ENCODE measurements around the gene MAPK8. TPM values are rescaled to one million over a fixed set of nuclear protein-coding genes. Genes with fewer than 3 reads are reported as not detected.

The MAPK8 gene
- total RNA-seq, 2 experiments from 2014 or later = 29.1 to 40.5 TPM

GRCh38 chr10:48465860-48466521 lies 159.5 kb downstream of the MAPK8 start:
- no peaks in the 10 kb centered on the region for H3K9me2 ChIP-seq (ENCODE audit: insufficient read depth, low read length)
- no peaks in the 10 kb centered on the region for H3K36me3 ChIP-seq (ENCODE audit: insufficient read depth, low read length)
- no peak overlapping the region for H3K27ac ChIP-seq (ENCODE audit: low read depth, low read length, poor library complexity, severe bottlenecking)
- H3K9me3 ChIP-seq (ENCODE audit: low read length) = no peaks in the 10 kb centered on the region
- no peak overlapping the region for H3K4me3 ChIP-seq (ENCODE audit: low read depth, low read length, poor library complexity, severe bottlenecking)
- no TSS peak for BruUV-seq (replicated peaks)
- no peaks in the 10 kb centered on the region for H3K79me2 ChIP-seq (ENCODE audit: insufficient read depth, low read depth, low read length)
- intact Hi-C loops (cut with micrococcal nuclease; ENCODE audit: unreplicated experiment) = no loop called here
- H2AFZ ChIP-seq (ENCODE audit: low read length) = no peak overlapping the region
- H4K20me1 ChIP-seq (ENCODE audit: insufficient read depth, low read length) = no peaks in the 10 kb centered on the region
- DNase-seq (ENCODE audit: low spot score) = no peak
- TF ChIP-seq CTCF (conservative IDR thresholded peaks at IDR 0.05; ENCODE audit: low read length) (no peak), EZH2phosphoT487 (IDR thresholded peaks at IDR 0.05; ENCODE audit: borderline replicate concordance, low read depth, low read length) (no peak)
- ChIA-PET CTCF (ENCODE audit: unreplicated experiment) (no interaction called here), POLR2A (no interaction called here)
- no peak overlapping the region for H3K4me2 ChIP-seq (ENCODE audit: low read length)
- H3K4me1 ChIP-seq (ENCODE audit: insufficient read depth, low read length, poor library complexity, severe bottlenecking) = no peaks in the 10 kb centered on the region

GRCh38 chr10:48466611-48467240 lies 160.2 kb downstream of the MAPK8 start:
- Histone ChIP-seq H3K79me2 (ENCODE audit: insufficient read depth, low read depth, low read length) (no peaks in the 10 kb centered on the region), H3K9me2 (ENCODE audit: insufficient read depth, low read length) (no peaks in the 10 kb centered on the region), H3K27ac (ENCODE audit: low read depth, low read length, poor library complexity, severe bottlenecking) (no peak overlapping the region), H3K36me3 (ENCODE audit: insufficient read depth, low read length) (no peaks in the 10 kb centered on the region), H4K20me1 (ENCODE audit: insufficient read depth, low read length) (no peaks in the 10 kb centered on the region), H2AFZ (ENCODE audit: low read length) (no peak overlapping the region), H3K4me3 (ENCODE audit: low read depth, low read length, poor library complexity, severe bottlenecking) (no peak overlapping the region), H3K4me1 (ENCODE audit: insufficient read depth, low read length, poor library complexity, severe bottlenecking) (no peaks in the 10 kb centered on the region), H3K4me2 (ENCODE audit: low read length) (no peak overlapping the region), H3K9me3 (ENCODE audit: low read length) (no peaks in the 10 kb centered on the region)
- TF ChIP-seq EZH2phosphoT487 (IDR thresholded peaks at IDR 0.05; ENCODE audit: borderline replicate concordance, low read depth, low read length) (no peak), CTCF (conservative IDR thresholded peaks at IDR 0.05; ENCODE audit: low read length) (no peak)
- CTCF ChIA-PET (ENCODE audit: unreplicated experiment) = no interaction called here
- DNase-seq (ENCODE audit: low spot score) = no peak
- POLR2A ChIA-PET = no interaction called here
- BruUV-seq (replicated peaks) = no TSS peak
- intact Hi-C loops (cut with micrococcal nuclease; ENCODE audit: unreplicated experiment) = no loop called here

- no peaks in the 10 kb centered on the region for H4K20me1 ChIP-seq (ENCODE audit: insufficient read depth, low read length)
- no peaks in the 10 kb centered on the region for H3K36me3 ChIP-seq (ENCODE audit: insufficient read depth, low read length)
- H3K27ac ChIP-seq (ENCODE audit: low read depth, low read length, poor library complexity, severe bottlenecking) = no peak overlapping the region
- no peak overlapping the region for H2AFZ ChIP-seq (ENCODE audit: low read length)
- no peaks in the 10 kb centered on the region for H3K9me2 ChIP-seq (ENCODE audit: insufficient read depth, low read length)
- no peaks in the 10 kb centered on the region for H3K9me3 ChIP-seq (ENCODE audit: low read length)
- no peak overlapping the region for H3K4me3 ChIP-seq (ENCODE audit: low read depth, low read length, poor library complexity, severe bottlenecking)
- intact Hi-C loops (cut with micrococcal nuclease; ENCODE audit: unreplicated experiment) = no loop called here
- H3K4me1 ChIP-seq (ENCODE audit: insufficient read depth, low read length, poor library complexity, severe bottlenecking) = no peaks in the 10 kb centered on the region
- H3K4me2 ChIP-seq (ENCODE audit: low read length) = no peak overlapping the region
- CTCF ChIA-PET (ENCODE audit: unreplicated experiment) = no interaction called here
- POLR2A ChIA-PET = interaction anchor here (0.7 kb wide), 1 partner anchor 52 kb away, joined by 3 read pairs; no protein-coding TSS in a partner anchor
- TF ChIP-seq EZH2phosphoT487 (IDR thresholded peaks at IDR 0.05; ENCODE audit: borderline replicate concordance, low read depth, low read length) = no peak
- TF ChIP-seq CTCF (conservative IDR thresholded peaks at IDR 0.05; ENCODE audit: low read length) = no peak
- H3K79me2 ChIP-seq (ENCODE audit: insufficient read depth, low read depth, low read length) = no peaks in the 10 kb centered on the region
- DNase-seq (ENCODE audit: low spot score) = no peak
- BruUV-seq (replicated peaks) = no TSS peak
These were observed 161.2 kb downstream of the MAPK8 start for GRCh38 chr10:48467669-48468068.

All from OCI-LY7 (cell line).